Duodenal mucosa (tissue), 2 donors: ENCODE results near the gene FOXP4.

Experiments
- H3K27ac ChIP-seq: one replicate; pipeline ENCODE4 v1.7.0; 2013; ENCODE audit warnings: low read depth, low read length
- H3K27me3 ChIP-seq, 2 donors: one replicate each; pipeline ENCODE4 v1.7.0; 2013; ENCODE audit warnings: low read length in 2 of 2, control low read depth in 1 of 2; ENCODE audit not compliant: insufficient read depth in 2 of 2, control insufficient read depth in 1 of 2
- H3K36me3 ChIP-seq, 2 donors: one replicate each; pipeline ENCODE4 v1.7.0; 2013; ENCODE audit warnings: low read length in 2 of 2, control low read depth in 1 of 2; ENCODE audit not compliant: insufficient read depth in 2 of 2, control insufficient read depth in 1 of 2
- H3K4me1 ChIP-seq, 2 donors: one replicate each; pipeline ENCODE4 v1.7.0; 2013; ENCODE audit warnings: low read length in 2 of 2, control low read depth in 1 of 2; ENCODE audit not compliant: insufficient read depth in 2 of 2, control insufficient read depth in 1 of 2
- H3K4me3 ChIP-seq, 2 donors: one replicate each; pipeline ENCODE4 v1.7.0; 2013; ENCODE audit warnings: low read length in 2 of 2, low read depth in 1 of 2
- H3K9ac ChIP-seq, 2 donors: one replicate each; pipeline ENCODE4 v1.7.0; 2013; ENCODE audit warnings: low read length in 2 of 2, low read depth in 1 of 2
- H3K9me3 ChIP-seq, 2 donors: one replicate each; pipeline ENCODE4 v1.7.0; 2013; ENCODE audit warnings: low read length in 2 of 2, control low read depth in 1 of 2; ENCODE audit not compliant: control insufficient read depth in 1 of 2

Gene FOXP4

GRCh38 chr6:41634657-41635056, 88.5 kb downstream of the FOXP4 start:
- H3K36me3 ChIP-seq = no peaks in the 10 kb centered on the region
- no peak overlapping the region for H3K4me3 ChIP-seq
- no peak overlapping the region for H3K9ac ChIP-seq
- H3K4me1 ChIP-seq = peaks cover 0 to 9% of the 10 kb centered on the region in 2 donors
- H3K27ac ChIP-seq = no peak overlapping the region
- H3K27me3 ChIP-seq = peaks cover 39 to 42% of the 10 kb centered on the region in 2 donors
- H3K9me3 ChIP-seq = no peaks in the 10 kb centered on the region

- H3K9me3 ChIP-seq = no peaks in the 10 kb centered on the region
- peaks cover 44 to 45% of the 10 kb centered on the region in 2 donors for H3K27me3 ChIP-seq
- no peak overlapping the region for H3K4me3 ChIP-seq
- no peak overlapping the region for H3K9ac ChIP-seq
- no peaks in the 10 kb centered on the region for H3K36me3 ChIP-seq
- no peak overlapping the region for H3K27ac ChIP-seq
- peaks cover 0 to 9% of the 10 kb centered on the region in 2 donors for H3K4me1 ChIP-seq
Observed at GRCh38 chr6:41635365-41635764, 89.2 kb downstream of the FOXP4 start.

GRCh38 chr6:41636833-41637193, 90.6 kb downstream of the FOXP4 start:
- H3K36me3 ChIP-seq = no peaks in the 10 kb centered on the region
- H3K4me3 ChIP-seq = no peak overlapping the region
- H3K9me3 ChIP-seq = no peaks in the 10 kb centered on the region
- no peak overlapping the region for H3K27ac ChIP-seq
- no peak overlapping the region for H3K9ac ChIP-seq
- H3K27me3 ChIP-seq = peaks cover 44 to 45% of the 10 kb centered on the region in 2 donors
- H3K4me1 ChIP-seq = peaks cover 0 to 9% of the 10 kb centered on the region in 2 donors

- H3K27ac ChIP-seq = no peak overlapping the region
- H3K9ac ChIP-seq = no peak overlapping the region
- peaks cover 44 to 45% of the 10 kb centered on the region in 2 donors for H3K27me3 ChIP-seq
- H3K36me3 ChIP-seq = no peaks in the 10 kb centered on the region
- H3K9me3 ChIP-seq = no peaks in the 10 kb centered on the region
- peak overlapping the region; percentile 22 to 36 for H3K4me3 ChIP-seq
- peaks cover 0 to 9% of the 10 kb centered on the region in 2 donors for H3K4me1 ChIP-seq
Observed at GRCh38 chr6:41637194-41638001, 91.2 kb downstream of the FOXP4 start.

GRCh38 chr6:41638002-41638934, 92.1 kb downstream of the FOXP4 start, which contains the start of gene MDFI:
Gene MDFI (plus strand): TSS chr6:41638468. CDS start chr6:41638750, 282 bp downstream.
- no peak within 1 kb of the TSS for H3K27ac ChIP-seq
- no peaks in the 10 kb centered on the region for H3K36me3 ChIP-seq
- no peaks in the 10 kb centered on the region for H3K9me3 ChIP-seq
- peak within 1 kb of the TSS; percentile 22 to 40 for H3K4me3 ChIP-seq
- H3K27me3 ChIP-seq = peaks cover 44 to 45% of the 10 kb centered on the region in 2 donors
- no peak within 1 kb of the TSS for H3K9ac ChIP-seq
- peaks cover 0 to 9% of the 10 kb centered on the region in 2 donors for H3K4me1 ChIP-seq

DNA sequence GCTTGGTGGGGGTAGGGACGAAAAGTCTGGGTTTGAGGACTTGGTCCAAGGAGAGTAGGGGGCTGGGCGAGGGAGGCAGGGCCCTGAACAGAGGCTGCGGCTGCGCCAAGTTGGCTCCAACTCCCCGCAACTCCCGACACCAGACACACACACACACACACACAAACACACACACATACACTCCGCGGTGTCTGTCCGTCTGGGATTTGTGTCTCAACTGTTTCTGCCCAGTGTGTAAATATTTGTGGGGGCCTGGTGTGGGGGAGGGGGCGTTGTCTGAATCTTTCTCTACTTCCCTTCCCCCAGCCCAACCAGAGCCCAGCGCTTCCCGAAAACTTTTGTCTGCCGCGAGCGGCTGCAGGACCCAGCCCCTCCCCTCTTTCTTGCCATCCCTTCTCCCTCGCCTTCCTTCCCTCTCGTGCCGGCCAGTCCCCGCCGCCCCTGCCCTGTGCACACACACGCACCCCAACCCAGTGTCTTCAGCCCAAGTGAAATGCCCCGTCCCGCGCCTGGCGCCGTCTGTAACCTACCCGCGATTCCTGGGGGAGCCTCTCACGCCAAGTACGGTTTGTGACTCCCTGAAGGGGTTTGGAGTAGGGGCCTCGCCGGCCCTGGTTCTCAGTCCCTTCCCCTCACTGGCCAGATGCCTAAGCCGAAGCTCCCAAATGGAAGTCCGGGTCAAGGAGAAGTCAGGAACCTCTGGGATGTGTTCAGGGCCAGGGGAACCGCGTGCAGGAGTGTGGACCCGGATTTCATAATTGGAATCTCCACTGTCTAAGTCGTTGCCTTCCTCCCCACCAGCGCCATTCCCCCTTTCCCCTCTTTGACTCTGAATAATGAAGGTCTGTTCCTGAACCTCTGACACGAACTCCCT, 93.0 kb downstream of the FOXP4 start:
- Histone ChIP-seq H3K27me3 (peaks cover 40 to 41% of the 10 kb centered on the region in 2 donors), H3K9ac (no peak overlapping the region), H3K27ac (no peak overlapping the region)

DNA sequence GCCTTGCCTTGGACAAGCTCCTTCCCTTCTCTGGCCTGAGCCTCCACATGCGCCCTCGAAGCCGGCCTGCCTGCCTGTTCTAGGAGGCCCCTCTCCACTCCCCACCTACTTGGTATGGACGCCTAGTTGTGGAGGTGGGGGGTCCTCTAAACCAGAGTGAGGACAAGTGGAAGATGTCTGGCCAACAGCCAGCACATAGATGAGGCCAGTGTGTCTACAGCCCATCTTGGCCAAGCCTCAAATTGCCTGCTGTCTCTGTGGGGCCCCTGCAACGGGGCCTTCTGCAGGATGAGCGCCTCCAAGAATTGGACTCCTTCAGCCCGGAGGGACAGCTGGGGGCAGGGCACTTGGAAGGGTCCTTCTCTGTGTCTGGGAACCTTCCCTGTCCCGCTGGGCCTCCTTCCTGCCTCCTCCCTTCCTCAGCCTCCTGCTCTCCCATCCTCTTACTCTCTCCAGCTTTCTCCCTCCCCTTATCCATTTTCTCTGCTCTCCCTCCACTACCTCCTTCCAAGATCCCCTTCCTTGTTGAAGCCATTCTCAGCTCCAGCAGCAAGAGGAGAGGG, 93.7 kb downstream of the FOXP4 start:
- H3K27me3 ChIP-seq = peaks cover 34 to 37% of the 10 kb centered on the region in 2 donors
- no peaks in the 10 kb centered on the region for H3K9me3 ChIP-seq
- peaks cover 0 to 9% of the 10 kb centered on the region in 2 donors for H3K4me1 ChIP-seq
- H3K27ac ChIP-seq = no peak overlapping the region
- no peak overlapping the region for H3K9ac ChIP-seq
- no peaks in the 10 kb centered on the region for H3K36me3 ChIP-seq
- no peak overlapping the region for H3K4me3 ChIP-seq

More for the DNA sequence above, 93.0 kb downstream of the FOXP4 start:
- Histone ChIP-seq H3K9me3 (no peaks in the 10 kb centered on the region), H3K36me3 (no peaks in the 10 kb centered on the region), H3K4me1 (peaks cover 0 to 9% of the 10 kb centered on the region in 2 donors), H3K4me3 (peak overlapping the region; percentile 22 to 40)

DNA sequence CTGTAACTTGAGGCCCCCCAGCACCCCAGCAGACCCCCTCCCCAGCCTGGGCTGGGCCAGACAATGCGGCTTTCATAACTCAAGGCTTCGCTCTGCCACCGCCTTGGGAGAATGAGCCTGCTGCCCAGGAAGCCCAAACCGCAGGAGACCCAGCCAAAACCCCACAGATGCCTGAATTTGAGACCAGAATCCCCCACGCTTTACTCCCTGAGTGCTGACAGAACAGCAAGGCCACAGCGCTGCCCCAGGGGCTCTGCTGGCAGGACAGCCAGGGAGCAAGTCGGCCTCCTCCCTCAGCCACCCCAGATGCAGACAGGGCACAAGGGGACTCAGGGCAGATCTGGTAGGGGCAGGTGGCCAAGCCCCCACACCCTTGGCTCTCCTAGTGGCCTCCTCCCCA, 94.2 kb downstream of the FOXP4 start:
- H3K4me3 ChIP-seq = no peak overlapping the region
- no peaks in the 10 kb centered on the region for H3K9me3 ChIP-seq
- H3K27ac ChIP-seq = no peak overlapping the region
- no peaks in the 10 kb centered on the region for H3K36me3 ChIP-seq
- H3K4me1 ChIP-seq = peaks cover 0 to 9% of the 10 kb centered on the region in 2 donors
- no peak overlapping the region for H3K9ac ChIP-seq
- peaks cover 30 to 37% of the 10 kb centered on the region in 2 donors for H3K27me3 ChIP-seq

DNA sequence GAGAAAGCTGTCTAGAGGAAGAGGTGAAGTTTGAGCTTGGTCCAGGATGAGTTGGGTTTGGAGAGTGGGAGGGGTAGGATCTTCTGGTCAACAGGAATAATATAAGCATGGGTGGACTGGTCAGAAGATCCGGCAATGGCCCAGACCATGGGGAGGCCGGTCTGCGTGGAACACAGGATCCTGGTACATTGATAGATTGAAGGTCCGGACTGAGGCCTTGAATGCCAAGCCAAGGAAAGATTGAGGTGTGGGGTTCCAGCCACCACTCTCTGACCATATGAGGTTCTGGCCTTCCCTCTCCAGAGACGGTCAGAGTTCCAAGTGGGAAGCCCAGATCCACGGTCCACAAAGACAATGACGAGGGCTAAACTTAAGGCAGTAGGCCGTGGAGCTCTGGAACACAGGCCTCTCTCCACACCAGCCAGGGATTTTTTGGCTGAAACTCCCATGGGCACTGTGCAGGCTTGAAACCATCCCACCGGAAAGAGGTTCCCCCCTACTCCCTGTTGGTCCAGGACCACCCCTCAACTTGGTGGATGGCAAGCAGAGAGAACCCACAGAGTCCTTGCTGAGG, 95.3 kb downstream of the FOXP4 start:
- peaks cover 0 to 9% of the 10 kb centered on the region in 2 donors for H3K4me1 ChIP-seq
- no peak overlapping the region for H3K27ac ChIP-seq
- peaks cover 27 to 34% of the 10 kb centered on the region in 2 donors for H3K27me3 ChIP-seq
- H3K36me3 ChIP-seq = no peaks in the 10 kb centered on the region
- H3K9me3 ChIP-seq = no peaks in the 10 kb centered on the region
- H3K9ac ChIP-seq = no peak overlapping the region
- no peak overlapping the region for H3K4me3 ChIP-seq
